Islet precursor cell (in vitro differentiated cells): ENCODE data around the gene SMOC2.
"Not testable (repeated sequence)": the region's sequence is repeated elsewhere in the genome, so short reads cannot be mapped to it uniquely, and the experiment has no call there.

Experiments
- DNase-seq: peaks from one replicate; pipeline ENCODE4 v3.0.0-alpha.2; 2018

SMOC2 gene

GRCh38 chr6:168524571-168525001, 83.6 kb downstream of the SMOC2 start:
- DNase-seq, result peak; percentile 60

GRCh38 chr6:168525114-168525513, 84.1 kb downstream of the SMOC2 start:
- DNase-seq, result peak; percentile 51

GRCh38 chr6:168525926-168526630, 85.1 kb downstream of the SMOC2 start:
- DNase-seq, result peak; percentile 29

- peak; percentile 33 for DNase-seq
Measured at GRCh38 chr6:168526841-168527281, 85.9 kb downstream of the SMOC2 start.

GRCh38 chr6:168527451-168528210, 86.6 kb downstream of the SMOC2 start:
- DNase-seq, result peak; percentile 47

- peak; percentile 4 for DNase-seq
Measured at GRCh38 chr6:168528474-168529095, 87.6 kb downstream of the SMOC2 start.

GRCh38 chr6:168529214-168529613, 88.2 kb downstream of the SMOC2 start:
- peak; percentile 36 for DNase-seq

GRCh38 chr6:168530653-168531071, 89.7 kb downstream of the SMOC2 start:
- DNase-seq, result peak; percentile 52

- DNase-seq, result no peak
Measured at GRCh38 chr6:168532070-168532469, 91.1 kb downstream of the SMOC2 start.

GRCh38 chr6:168533414-168533813, 92.4 kb downstream of the SMOC2 start:
- DNase-seq, result peak; percentile 12

GRCh38 chr6:168534265-168534664, 93.3 kb downstream of the SMOC2 start:
- no peak for DNase-seq

GRCh38 chr6:168535711-168536110, 94.7 kb downstream of the SMOC2 start:
- no peak for DNase-seq

GRCh38 chr6:168536196-168536595, 95.2 kb downstream of the SMOC2 start:
- no peak for DNase-seq

GRCh38 chr6:168536665-168537539, 95.9 kb downstream of the SMOC2 start:
- DNase-seq, result no peak

GRCh38 chr6:168537540-168537884, 96.5 kb downstream of the SMOC2 start:
- DNase-seq, result no peak

- not testable (repeated sequence) for DNase-seq
Measured at GRCh38 chr6:168538188-168538891, 97.4 kb downstream of the SMOC2 start.

- no peak for DNase-seq
Measured at GRCh38 chr6:168538892-168539811, 98.2 kb downstream of the SMOC2 start.

GRCh38 chr6:168540713-168541291, 99.8 kb downstream of the SMOC2 start:
- DNase-seq, result no peak

- DNase-seq, result no peak
Measured at GRCh38 chr6:168541307-168541706, 100.3 kb downstream of the SMOC2 start.

- no peak for DNase-seq
Measured at GRCh38 chr6:168542301-168542700, 101.3 kb downstream of the SMOC2 start.

- DNase-seq, result no peak
Measured at GRCh38 chr6:168545428-168545827, 104.4 kb downstream of the SMOC2 start.
